Tibial nerve (tissue), 4 donors: ENCODE results near the gene FSD1.

Experiments used
- EP300 ChIP-seq, 2 donors: sonication (generic); formaldehyde crosslinking; IDR thresholded peaks; one replicate each; pipeline ENCODE4 v1.6.1; 2017; ENCODE audit warnings: antibody characterized with exemption in 2 of 2, mild to moderate bottlenecking in 1 of 2
- POLR2A ChIP-seq, 2 donors: fragments of 450-650 bp; IDR thresholded peaks; one replicate each; pipeline ENCODE4 v1.6.1; 2017; ENCODE audit warnings: antibody characterized with exemption in 2 of 2, mild to moderate bottlenecking in 2 of 2, moderate library complexity in 2 of 2
- TF ChIP-seq, protein P1 (sequence below), 5 experiments: fragments of 200-600 bp in 3 of 5; fragments of 450-650 bp in 2 of 5; sonication (generic) in 3 of 5; IDR thresholded peaks; one replicate each; pipeline ENCODE4 v1.5.1; 2016 to 2019; ENCODE audit warnings: antibody characterized with exemption in 5 of 5, mild to moderate bottlenecking in 3 of 5, moderate library complexity in 2 of 5

DNA sequence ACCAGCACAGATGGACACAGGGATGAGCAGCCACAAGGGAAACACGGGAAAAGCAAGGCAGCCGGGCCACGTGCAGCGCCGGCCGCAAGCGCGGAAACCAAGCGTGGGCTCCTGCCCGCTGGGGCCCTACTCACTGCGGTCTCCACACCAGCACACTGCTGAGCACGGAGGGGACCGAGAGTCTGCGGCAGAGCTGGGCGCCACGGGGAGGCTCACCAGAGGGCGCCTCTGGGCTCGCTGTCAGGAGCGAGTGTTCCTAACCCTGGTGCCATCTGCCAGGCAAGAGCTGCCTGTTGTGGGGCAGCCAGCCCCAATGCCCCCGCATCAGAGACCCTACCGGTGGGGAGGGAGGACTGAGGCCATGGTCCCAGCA is 65.5 kb downstream of the FSD1 start:
- TF ChIP-seq, protein P1, sequence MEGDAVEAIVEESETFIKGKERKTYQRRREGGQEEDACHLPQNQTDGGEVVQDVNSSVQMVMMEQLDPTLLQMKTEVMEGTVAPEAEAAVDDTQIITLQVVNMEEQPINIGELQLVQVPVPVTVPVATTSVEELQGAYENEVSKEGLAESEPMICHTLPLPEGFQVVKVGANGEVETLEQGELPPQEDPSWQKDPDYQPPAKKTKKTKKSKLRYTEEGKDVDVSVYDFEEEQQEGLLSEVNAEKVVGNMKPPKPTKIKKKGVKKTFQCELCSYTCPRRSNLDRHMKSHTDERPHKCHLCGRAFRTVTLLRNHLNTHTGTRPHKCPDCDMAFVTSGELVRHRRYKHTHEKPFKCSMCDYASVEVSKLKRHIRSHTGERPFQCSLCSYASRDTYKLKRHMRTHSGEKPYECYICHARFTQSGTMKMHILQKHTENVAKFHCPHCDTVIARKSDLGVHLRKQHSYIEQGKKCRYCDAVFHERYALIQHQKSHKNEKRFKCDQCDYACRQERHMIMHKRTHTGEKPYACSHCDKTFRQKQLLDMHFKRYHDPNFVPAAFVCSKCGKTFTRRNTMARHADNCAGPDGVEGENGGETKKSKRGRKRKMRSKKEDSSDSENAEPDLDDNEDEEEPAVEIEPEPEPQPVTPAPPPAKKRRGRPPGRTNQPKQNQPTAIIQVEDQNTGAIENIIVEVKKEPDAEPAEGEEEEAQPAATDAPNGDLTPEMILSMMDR (IDR thresholded peaks at IDR 0.05): peak; percentile 39 to 66 (median 47)
- TF ChIP-seq POLR2A (IDR thresholded peaks at IDR 0.05): no peak
- no peak for TF ChIP-seq EP300 (IDR thresholded peaks at IDR 0.05)
